Effector CD8-positive, alpha-beta T cell (primary cell): ENCODE measurements around the gene POLDIP2.

Source experiments
- DNase-seq: peaks from one replicate; lab custom pipeline; 2025; lab: John Stamatoyannopoulos, UW

The POLDIP2 gene

DNA sequence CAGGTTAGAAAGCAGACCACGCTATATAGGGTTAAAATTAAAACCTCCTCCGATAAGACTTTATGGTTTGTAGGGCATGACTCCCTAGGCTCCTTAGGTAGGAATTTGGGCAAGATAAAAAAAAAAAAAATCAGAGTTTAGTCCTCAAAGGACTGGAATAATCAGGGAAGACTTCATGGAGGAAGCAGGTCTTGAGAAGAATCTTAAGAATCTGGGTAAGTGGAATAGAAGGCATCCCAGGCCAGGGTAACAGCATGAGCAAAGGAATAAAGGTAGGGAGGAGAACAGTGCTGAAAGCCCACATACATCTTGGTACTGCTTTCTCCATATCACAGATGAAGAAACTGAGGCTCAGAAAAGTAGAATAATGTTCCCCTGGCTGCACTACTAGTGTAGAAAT lies 33.2 kb upstream of the POLDIP2 start:
- DNase-seq: no peak

DNA sequence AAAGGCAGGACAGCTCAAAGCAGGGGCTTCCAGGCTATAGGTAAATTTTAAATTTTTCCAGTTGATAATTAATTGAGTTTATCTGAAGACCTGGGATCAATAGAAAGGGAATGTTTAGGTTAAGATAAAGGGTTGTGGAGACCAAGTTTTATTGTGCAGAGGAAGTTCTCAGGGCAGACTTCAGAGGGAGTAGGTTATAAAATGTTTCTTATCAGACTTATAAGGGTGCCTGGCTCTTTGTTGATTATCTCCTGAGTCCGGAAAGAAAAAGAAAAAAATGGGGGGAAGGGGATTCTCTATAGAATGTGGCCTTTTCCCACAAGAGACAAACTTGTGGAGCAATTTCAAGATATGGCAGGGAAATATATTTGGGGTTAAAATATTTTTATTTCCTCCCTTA lies 32.8 kb upstream of the POLDIP2 start:
- no peak for DNase-seq

DNA sequence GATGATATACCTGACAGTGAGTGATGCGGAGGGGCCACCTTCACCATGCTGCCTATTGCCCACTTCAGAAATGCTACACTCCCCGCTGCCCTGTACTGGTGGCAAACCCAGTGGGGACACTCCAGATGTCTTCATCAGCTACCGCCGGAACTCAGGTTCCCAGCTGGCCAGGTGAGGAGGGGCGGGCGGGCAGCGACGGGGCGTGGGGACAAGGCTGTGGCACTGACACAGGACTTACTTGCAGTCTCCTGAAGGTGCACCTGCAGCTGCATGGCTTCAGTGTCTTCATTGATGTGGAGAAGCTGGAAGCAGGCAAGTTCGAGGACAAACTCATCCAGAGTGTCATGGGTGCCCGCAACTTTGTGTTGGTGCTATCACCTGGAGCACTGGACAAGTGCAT lies 30.8 kb upstream of the POLDIP2 start:
- DNase-seq: no peak

DNA sequence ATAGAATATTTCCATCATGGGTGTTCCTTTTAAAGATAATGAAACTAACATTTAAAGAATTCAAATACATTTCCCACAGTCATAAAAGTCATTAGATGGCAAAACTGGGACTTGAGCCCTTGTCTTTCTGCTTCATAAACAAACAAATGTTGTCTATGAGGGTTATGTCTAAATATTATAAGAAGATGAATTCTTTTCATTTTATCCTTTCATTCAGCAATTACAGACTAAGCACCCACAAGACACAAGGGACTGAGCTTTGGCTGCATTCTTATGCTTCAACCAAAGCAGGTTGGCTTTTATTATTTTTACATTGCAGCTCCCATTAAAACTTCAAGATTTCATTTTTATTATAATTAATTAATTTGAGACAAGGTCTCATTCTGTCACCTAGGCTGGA lies 29.1 kb upstream of the POLDIP2 start:
- DNase-seq: no peak

DNA sequence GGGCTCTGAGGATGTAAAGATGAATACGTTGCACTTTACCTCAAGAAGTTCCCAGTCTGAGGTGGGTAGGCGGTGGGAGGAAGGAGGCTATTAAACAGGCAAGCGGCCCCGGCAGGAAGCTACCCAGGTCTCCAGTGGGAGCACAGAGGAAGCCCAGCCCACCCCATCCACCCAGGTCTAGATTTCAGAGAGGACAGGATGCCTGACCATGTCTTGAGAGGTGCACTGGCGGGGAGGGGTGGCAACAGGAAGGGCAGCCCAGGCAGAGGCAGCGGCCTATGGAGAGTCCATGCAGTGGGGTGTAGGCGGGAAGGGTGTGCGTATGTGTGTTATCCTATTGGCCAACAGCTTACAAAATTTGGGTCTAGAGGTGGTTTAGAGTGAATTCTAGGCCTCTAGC lies 28.1 kb upstream of the POLDIP2 start:
- no peak for DNase-seq

DNA sequence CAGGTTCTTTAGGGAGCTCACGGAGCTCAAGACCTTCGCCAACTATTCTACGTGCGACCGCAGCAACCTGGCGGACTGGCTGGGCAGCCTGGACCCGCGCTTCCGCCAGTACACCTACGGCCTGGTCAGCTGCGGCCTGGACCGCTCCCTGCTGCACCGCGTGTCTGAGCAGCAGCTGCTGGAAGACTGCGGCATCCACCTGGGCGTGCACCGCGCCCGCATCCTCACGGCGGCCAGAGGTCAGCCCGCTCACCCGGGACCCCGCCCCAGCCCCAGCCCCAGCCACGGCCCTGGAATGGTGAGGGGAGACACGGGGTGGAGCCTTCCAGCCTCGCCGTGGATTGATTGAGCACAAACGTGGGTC lies 27.7 kb upstream of the POLDIP2 start:
- DNase-seq: no peak

DNA sequence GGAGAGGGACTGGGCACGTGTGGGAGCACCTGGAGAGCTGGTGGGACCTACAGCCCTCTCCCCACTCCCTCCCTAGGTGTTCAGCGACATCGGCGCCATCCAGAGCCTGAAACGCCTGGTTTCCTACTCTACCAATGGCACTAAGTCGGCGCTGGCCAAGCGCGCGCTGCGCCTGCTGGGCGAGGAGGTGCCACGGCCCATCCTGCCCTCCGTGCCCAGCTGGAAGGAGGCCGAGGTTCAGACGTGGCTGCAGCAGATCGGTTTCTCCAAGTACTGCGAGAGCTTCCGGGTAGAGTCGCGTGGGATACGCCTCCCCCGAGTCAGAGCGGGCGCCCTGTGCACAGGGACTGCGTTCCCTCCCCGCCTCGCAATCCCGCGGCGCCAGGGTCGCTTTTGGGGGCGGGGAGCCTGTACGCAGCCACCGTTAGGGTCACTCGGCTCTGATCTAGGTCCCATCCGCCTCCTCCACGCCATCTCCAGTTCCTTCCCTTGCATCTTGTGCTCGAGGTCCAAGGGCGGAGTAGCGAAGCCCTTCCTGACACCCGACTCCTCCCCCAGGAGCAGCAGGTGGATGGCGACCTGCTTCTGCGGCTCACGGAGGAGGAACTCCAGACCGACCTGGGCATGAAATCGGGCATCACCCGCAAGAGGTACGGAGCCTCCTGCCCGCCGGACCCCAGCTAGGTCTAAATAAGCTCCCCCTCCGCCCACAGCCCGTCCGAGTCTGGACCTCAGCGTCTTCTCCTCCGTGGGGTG lies 27.1 kb upstream of the POLDIP2 start:
- peak; percentile 19 for DNase-seq

DNA sequence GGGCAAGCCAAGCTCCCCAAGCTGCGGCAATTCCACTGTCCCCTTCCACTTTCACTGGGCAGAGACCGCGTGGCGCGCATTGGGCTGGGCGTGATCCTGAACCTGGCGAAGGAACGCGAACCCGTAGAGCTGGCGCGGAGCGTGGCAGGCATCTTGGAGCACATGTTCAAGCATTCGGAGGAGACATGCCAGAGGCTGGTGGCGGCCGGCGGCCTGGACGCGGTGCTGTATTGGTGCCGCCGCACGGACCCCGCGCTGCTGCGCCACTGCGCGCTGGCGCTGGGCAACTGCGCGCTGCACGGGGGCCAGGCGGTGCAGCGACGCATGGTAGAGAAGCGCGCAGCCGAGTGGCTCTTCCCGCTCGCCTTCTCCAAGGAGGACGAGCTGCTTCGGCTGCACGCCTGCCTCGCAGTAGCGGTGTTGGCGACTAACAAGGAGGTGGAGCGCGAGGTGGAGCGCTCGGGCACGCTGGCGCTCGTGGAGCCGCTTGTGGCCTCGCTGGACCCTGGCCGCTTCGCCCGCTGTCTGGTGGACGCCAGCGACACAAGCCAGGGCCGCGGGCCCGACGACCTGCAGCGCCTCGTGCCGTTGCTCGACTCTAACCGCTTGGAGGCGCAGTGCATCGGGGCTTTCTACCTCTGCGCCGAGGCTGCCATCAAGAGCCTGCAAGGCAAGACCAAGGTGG lies 24.0 kb upstream of the POLDIP2 start:
- no peak for DNase-seq

DNA sequence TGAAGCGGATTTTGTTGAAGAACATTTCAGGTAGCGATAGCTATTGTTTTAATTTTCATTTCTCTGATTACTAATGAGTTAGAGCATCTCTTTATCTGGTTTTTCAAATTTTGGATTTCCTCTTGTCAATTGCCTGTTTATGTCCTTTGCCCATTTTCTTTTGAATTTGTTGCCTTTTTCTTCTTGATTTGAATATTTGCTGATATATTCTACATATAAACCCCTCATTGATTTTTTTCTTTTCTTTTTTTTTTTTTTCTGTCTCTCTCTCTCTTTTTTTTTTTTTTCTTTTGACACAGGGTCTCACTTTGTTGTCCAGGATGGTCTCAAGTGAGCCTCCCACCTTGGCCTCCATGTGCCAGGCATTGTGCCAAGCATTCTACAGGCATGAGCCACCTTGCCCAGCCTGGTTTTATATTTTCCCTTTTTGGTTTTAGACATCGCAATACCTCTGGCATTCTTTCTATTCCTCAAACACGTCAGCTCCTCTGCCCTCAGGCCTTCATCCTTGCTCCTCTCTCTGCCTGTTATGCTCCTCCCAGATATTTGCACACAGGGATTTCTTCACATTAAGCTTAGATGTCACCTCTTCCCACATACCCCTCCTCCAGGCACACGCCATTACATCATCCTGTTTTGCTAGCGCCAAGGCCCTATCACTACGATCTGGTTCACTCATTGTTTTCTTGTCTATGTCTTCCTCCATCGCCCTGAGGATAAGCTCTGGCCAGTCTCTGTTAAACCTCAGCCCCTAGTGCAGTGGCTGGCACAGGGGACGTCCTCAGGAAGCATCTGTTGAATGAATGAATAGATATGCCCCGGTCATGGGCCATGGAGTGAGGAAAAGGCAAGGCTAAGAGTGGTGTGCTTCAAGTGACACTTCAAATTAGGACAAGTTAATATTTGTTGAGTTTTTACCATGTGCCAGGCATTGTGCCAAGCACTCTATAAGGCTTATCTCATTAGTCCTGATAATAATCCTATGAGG lies 22.8 kb upstream of the POLDIP2 start:
- DNase-seq: no peak

DNA sequence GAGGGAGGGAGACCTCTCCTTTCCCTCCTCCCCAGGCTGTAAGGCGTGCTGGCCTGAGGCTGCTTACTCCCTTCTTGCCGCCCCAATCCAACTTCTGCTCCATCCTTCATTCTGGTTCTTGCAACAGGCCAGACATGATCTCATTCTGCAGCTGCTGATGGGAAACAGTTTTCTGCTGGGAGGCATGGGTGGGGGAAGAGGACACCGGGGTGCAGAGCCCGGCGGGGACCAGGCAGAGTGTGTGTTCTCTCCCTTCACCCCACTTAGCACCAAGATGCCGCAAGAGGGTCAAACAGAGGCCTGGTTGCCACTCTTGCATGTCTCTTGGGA lies 15.6 kb upstream of the POLDIP2 start:
- no peak for DNase-seq

DNA sequence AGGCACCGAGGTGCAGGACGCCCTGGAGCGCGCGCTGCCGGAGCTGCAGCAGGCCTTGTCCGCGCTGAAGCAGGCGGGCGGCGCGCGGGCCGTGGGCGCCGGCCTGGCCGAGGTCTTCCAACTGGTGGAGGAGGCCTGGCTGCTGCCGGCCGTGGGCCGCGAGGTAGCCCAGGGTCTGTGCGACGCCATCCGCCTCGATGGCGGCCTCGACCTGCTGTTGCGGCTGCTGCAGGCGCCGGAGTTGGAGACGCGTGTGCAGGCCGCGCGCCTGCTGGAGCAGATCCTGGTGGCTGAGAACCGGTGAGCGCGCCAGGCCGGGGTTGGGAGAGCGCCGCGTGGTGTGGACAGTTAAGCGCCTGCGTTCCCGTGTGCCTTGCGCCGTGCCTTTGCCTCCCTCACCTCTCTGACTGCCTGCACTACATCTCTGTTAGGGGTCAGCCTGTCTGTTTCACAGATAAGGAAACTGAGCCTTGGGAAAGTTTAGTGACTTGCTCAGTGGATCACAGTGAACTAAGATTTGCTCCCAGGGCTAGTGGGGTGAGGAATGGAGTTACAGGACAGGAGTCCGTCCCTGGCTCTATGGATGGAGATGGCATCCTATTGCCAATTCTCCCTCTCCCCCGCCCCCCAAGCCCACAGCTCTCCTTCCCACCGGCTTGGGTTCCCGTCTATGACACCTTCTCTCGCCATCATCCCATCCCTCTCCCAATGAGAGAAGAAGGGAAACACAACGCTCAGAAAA lies 15.0 kb upstream of the POLDIP2 start:
- DNase-seq: no peak

DNA sequence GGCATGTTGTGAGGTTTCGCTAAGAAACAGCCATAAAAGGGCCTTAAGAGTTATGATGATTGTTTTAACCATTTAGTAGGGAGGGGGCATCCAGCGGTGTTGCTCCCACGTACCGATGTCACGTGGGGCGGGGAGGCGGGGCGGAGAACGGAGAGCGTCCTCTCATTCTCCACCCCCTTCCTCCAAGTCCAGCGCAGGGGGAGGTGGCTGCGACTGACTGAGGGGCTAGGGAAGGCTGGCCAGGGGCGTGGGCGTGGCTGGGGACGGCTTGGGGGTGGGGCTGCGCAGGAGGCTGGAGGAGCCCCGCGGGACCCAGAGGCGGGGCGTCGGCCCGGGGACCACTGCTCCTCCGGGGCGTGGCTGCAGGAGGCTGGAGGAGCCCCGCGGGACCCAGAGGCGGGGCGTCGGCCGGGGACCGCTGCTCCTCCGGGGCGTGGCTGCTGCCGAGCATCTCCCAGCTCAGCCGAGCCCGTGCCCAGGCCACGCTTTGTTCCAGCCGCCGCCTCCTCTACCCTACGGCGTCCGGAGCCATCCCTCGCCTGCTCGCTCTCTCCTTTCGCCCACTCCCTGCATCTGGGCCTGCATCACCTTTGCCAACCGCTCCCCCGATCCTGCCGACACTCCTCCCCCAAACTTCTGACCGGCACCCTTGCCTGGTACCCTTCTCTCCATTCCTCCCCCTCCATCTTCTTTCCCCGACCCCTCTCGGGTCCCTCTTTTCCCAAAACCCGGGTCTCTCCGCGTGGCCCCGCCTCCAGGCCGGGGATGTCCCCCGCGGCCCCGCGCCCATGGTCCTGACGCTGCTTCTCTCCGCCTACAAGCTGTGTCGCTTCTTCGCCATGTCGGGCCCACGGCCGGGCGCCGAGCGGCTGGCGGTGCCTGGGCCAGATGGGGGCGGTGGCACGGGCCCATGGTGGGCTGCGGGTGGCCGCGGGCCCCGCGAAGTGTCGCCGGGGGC lies 14.2 kb upstream of the POLDIP2 start, which contains the start of gene SARM1:
TSS of gene SARM1 (plus strand) at position 450 of the 958 bp plus-strand sequence. CDS start at position 789, 339 bp downstream.
- DNase-seq: peak; percentile 72

DNA sequence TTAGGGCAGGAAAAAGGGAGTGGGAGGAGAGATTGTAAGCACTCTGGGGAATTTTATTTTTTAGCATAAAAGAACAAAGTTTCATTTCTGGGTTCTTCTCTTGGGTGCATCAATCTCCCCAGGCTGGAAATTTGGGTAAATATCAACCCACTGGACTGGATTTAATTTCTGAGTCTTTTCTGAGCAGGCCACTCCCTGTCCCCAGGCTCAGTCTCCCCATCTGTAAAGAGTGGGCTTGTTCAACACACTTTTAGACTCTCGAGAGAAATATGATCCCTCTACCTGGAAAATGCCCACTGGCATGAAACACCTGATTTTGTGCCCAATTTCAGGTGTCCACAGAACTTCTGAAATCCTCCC lies 13.4 kb upstream of the POLDIP2 start:
- DNase-seq: no peak

DNA sequence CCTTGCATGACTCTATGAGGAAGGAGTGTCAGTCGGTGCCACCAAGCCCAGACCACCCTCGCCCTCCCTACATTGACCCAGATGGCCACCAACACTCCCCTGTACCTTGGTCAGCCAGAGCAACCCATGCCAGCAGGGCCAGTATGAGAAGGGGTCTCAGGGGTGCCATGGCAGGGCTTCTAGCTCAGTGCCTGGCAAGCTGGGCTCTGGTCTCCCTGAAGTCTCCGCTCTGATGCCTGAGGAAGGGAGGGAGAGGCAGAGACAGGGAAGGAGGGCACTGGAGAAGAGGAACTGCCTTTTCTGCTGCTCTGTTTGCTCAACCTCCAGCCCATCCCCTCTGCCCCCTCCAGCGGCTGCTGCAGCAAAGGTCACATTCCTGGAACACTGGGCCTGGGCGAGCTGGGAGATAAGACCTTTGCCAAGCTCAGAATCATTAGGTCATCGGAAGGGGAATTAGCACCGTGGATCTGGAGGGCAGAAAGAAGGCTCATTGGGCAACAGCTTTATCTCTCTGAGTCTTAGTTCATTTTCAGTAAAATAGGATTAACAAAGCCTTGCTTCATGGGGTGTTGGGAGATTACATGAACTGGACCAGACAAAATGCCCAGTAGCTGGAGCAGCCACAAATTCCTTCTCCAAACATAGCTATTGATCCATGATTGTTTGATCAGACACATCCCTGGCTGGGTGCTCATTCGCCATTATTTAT lies 12.9 kb upstream of the POLDIP2 start, which contains the start of gene VTN:
TSS of gene VTN (minus strand) at position 273 of the 709 bp plus-strand sequence. CDS start at position 169, 104 bp downstream.
- no peak for DNase-seq

DNA sequence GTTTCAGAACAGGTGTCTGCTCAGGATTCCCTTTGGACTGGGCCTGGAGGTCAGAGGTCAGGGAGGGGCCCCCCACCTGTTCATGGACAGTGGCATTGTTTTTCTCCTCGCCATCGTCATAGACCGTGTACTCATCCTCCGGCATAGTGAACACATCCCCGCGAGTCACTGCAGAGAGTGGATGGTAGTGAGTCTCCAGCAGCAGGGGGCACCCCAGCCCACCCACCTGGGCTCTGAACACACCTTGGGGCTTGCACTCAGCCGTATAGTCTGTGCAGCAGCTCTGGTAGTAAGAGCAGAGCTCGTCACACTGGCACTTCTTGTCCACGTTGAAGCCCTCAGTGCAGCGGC lies 12.3 kb upstream of the POLDIP2 start:
- DNase-seq: no peak

DNA sequence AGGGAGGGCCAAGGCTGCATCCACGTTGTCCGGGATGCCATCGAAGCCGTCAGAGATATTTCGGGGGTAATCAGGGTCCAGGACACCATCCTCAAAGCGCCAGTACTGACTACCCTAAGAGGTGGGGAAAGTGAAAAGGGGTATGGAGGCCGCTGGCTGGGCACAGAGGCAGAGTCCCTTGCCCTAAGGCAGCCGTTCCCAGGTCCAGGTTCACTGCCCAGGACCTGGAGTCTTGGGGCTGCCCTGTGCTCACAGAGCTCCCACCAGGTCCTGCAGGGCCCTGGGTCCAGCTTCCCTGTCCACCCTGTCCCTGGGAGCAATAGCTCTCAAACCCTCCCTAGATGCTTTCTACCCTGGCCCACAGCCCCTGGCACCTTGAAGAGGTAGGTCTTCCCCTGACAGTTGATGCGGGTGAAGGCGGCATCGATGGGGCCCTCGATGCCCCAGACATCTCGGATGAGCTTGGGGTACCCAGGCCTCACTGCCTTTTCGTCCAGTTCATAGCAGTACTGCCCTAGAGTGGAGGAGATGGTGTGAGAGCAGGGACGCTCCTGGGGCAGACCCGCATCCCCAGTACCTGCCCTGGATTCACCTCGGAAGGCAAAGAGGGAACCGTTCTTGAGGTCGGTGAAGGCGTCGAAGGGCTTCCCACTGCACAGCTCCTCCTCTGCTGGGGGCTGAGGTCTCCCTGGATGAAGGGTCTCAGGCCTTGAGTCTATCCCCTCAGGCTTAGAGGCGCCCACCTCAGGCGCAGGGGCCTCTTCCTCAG lies 11.8 kb upstream of the POLDIP2 start:
- no peak for DNase-seq

DNA sequence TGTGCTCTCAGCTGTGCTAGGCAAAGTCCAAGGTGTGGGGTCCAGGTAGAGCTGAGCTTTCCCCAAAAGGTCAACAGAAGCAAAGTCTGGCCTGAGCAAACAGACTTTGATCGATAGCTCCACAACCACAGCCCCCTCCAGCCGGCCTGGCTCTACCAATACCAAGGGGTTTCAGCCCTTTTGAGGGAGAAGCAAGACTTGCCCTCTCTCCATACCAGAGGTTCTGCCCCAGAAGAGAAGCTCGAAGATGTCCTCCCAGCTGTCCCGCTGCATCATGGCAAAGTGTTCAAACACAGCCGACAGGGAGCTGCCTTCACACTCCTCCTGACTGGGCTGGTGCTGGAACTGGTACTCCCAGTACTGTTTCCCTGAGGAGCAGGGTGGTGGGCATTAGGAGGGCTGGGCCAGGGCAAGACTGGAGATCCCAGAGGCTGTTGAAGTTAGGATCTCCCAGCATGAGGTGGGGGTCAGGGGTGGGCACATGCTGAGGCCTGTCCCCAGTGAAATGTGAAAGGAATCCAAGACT lies 11.0 kb upstream of the POLDIP2 start:
- no peak for DNase-seq

DNA sequence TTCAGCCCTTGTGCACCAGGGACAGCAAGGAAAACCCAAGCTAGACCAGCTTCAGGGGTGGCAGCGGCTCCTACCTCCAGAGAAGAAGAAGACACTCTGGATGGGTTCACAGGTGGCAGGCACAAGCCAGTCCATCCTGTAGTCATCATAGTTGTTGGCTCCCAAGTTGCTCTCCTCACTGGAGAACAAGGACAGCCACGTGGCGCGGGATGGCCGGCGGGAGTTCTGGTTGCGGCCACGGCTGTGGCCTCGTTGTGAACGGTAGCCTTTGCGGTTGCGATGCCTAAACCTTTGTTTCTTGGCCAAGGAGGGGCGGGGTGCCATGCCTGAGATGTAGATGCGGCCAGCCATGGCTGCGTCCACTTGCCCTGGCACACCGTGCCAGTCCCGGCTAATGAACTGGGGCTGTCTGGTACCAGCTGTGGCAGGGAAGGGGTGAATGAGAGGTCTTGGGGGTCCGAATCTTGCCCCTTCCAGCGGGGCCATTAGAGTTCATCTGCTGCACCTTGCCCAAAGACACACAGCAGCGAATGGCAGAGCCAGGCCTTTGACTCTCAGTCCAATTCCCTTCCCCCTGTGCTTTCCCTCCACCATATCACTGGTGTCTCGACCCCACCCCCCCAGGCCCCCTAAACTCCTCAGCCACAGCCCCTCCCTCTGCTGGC lies 10.4 kb upstream of the POLDIP2 start:
- no peak for DNase-seq
